Dedifferentiated amniotic fluid mesenchymal stem cell (primary cell): ENCODE results near the gene DHRS1.
A peak's percentile ranks its signal among the peaks of the same experiment; 100 is the strongest.

ENCODE experiments used
- DNase-seq: peaks from one replicate; pipeline ENCODE4 v3.0.0-alpha.2; 2016; ENCODE audit errors: extremely low spot score

The DHRS1 gene

GRCh38 chr14:24263848-24264247 is 35.7 kb downstream of the DHRS1 start:
- no peak for DNase-seq

GRCh38 chr14:24262821-24263733 is 36.5 kb downstream of the DHRS1 start, which contains the start of gene TGM1:
TSS of gene TGM1 (minus strand) at chr14:24263177. CDS start at chr14:24262352, 825 bp downstream.
- no peak for DNase-seq

- no peak for DNase-seq
These were observed 37.6 kb downstream of the DHRS1 start for GRCh38 chr14:24261969-24262327.

GRCh38 chr14:24261256-24261968 is 38.2 kb downstream of the DHRS1 start:
- no peak for DNase-seq

- no peak for DNase-seq
These were observed 38.8 kb downstream of the DHRS1 start for GRCh38 chr14:24260780-24261157.

- DNase-seq, result no peak
These were observed 39.4 kb downstream of the DHRS1 start for GRCh38 chr14:24260026-24260779.

GRCh38 chr14:24259282-24260025 is 40.1 kb downstream of the DHRS1 start:
- peak; percentile 64 for DNase-seq

GRCh38 chr14:24258548-24259265 is 40.9 kb downstream of the DHRS1 start:
- no peak for DNase-seq

GRCh38 chr14:24258119-24258518 is 41.5 kb downstream of the DHRS1 start:
- no peak for DNase-seq

GRCh38 chr14:24256960-24257359 is 42.6 kb downstream of the DHRS1 start:
- DNase-seq, result no peak

GRCh38 chr14:24255931-24256711 is 43.5 kb downstream of the DHRS1 start:
- DNase-seq, result no peak

GRCh38 chr14:24255438-24255837 is 44.1 kb downstream of the DHRS1 start:
- DNase-seq, result no peak

GRCh38 chr14:24254630-24255392 is 44.8 kb downstream of the DHRS1 start:
- DNase-seq, result no peak

GRCh38 chr14:24253936-24254335 is 45.6 kb downstream of the DHRS1 start:
- no peak for DNase-seq

- no peak for DNase-seq
These were observed 47.1 kb downstream of the DHRS1 start for GRCh38 chr14:24252289-24253124.

GRCh38 chr14:24251880-24252288 is 47.7 kb downstream of the DHRS1 start:
- peak; percentile 21 for DNase-seq

- no peak for DNase-seq
These were observed 49.2 kb downstream of the DHRS1 start for GRCh38 chr14:24250354-24250753.
